GM12875 (cell line): Measurements from ENCODE around the gene SFI1.
A peak's percentile ranks its signal among the peaks of the same experiment; 100 is the strongest.

Experiments used
- H3K4me3 ChIP-seq: one replicate; pipeline ENCODE4 v1.5.1; 2011; ENCODE audit warnings: low read depth, low read length, control low read depth
- CTCF ChIP-seq: IDR thresholded peaks from 2 replicates; pipeline ENCODE4 v1.5.1; 2011; ENCODE audit warnings: low read depth, mild to moderate bottlenecking, control low read depth, inconsistent platforms, low read length, moderate library complexity, borderline replicate concordance; ENCODE audit not compliant: insufficient read depth

The SFI1 gene

GRCh38 chr22:31661851-31662667 lies 165.7 kb downstream of the SFI1 start, which contains the start of gene PISD:
Gene PISD (minus strand): TSS chr22:31662215. CDS start chr22:31662208, 7 bp downstream.
- peak within 1 kb of the TSS; percentile 83 for H3K4me3 ChIP-seq
- no peak for TF ChIP-seq CTCF

GRCh38 chr22:31662668-31663037 lies 166.3 kb downstream of the SFI1 start:
- no peak for TF ChIP-seq CTCF
- H3K4me3 ChIP-seq, result peak overlapping the region; percentile 83
